Stimulated activated CD4-positive, alpha-beta T cell treated with anti-CD3 and anti-CD28 coated beads, Interleukin-4, amount 100 ng/mL, for 48 hours (primary cell): ENCODE results near the gene HDAC4.

ENCODE experiments used
- DNase-seq, 2 donors: peaks; one replicate each; pipeline ENCODE4 v3.0.0-alpha.2; 2020; ENCODE audit warnings: low read depth in 2 of 2

Gene HDAC4

DNA sequence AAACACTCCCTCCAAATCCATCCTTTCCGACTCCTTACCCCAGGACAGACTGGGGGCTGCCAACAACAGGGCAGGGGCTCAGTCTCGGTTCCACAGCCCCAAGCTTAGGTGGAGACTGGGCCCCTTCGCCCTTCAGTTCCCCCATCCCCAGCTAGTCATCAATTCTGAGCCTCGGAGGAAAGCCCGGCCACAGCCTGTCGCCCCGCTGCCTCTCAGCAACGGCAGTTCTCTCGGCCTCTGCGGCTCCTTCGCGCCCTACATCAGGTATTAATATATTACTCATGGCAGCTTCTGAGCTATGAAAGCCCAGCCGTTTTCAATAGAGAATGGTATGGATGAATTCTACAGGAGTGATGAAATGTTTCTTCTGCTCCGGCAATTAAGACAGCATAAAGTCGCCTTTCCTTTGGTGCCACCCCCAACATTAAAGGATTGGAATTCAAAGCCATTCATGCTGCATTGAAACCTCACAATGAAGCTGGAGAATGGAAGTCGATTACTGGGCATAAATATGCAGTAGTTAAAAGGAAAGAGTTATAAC is 2.8 kb downstream of the HDAC4 start:
- no peak for DNase-seq

GRCh38 chr2:239396881-239397681 is 3.7 kb downstream of the HDAC4 start:
- DNase-seq, result no peak

DNA sequence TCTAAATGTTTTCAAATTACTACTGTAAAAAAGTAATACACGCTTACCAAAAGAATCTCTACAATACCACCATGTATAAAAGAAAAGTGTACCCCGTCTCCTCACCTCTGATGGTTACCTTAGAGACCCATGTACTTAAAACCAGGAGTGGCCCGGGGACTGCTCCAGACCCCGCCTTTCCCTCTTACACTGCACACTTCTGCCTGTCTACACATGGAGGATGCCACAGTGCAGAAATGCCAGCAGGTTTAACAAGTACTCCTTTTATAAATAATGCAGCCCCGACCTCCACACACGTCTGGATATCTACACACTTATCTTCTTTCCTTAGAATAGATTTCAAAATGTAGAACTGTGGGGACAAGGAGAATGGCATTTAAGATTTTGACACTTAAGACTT is 5.3 kb downstream of the HDAC4 start:
- DNase-seq, result no peak

DNA sequence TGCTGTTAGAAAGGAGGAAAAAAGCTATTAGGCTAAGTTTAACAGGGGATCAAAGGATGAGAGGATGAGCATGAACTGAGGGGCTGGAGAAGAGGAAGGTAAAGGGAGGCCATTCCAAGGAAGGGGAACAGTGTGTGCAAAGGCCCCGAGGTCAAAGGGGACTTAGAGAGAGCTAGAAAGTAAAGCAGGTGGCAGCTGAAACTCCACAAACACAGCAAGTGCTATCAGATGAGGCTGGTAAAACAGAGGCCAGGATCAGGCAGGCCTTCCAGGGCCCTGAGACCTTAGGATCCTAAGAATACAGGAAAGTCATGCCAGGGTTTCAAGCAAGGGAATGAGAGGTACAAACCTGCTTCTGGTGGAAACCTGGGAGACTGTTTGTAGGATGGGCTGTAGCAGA is 5.8 kb downstream of the HDAC4 start:
- no peak for DNase-seq

DNA sequence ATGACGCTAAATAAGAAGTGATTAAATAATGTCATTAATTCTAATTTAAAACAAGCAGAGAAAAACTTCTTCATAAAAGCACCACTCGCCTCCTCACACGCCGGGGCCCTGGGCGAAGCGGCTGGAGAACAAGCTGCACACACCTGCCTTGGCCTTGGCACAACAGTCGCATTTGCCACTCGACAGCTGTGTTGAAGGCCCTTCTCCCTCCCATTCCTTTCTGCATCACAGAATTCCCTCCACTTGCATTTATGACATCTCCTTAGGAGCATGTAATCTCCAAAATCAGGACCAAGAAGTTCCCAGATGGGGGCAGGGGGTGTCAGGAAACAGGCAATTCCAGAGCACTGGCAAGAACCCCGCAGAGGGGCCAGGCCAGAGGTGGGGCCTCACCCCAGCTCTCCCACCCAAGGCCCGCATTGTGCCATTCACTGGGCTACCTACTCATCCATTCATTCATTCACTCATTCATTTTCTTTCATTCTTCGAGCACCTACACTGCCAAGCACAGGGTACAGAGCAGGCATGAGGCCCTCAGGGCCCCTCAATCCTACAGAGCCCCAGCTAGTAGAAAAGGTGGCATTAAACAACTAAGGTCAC is 6.4 kb downstream of the HDAC4 start:
- DNase-seq, result no peak

DNA sequence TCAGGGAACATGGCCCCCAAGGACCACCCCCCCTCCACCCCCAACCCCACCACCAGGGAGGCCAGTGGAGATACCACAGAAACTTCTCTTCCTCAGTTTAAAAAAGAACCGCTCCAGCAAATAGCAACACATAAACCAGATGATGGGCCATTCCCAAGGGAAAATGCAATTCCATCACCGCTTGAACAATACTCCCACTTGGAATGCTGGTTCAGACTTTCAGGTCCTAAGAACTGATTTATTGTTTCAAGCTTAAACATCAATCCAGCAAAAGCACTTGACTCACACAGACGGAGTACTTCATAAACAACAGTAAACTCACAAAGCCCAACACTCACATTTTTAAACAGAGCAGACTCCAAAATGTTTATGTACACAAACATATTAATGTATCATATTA is 6.9 kb downstream of the HDAC4 start:
- DNase-seq, result no peak

- DNase-seq, result no peak
Observed at GRCh38 chr2:239393388-239393940, 7.4 kb downstream of the HDAC4 start.

- DNase-seq, result no peak
Observed at GRCh38 chr2:239392688-239393387, 8.0 kb downstream of the HDAC4 start.

- DNase-seq, result no peak
Observed at GRCh38 chr2:239392072-239392357, 8.8 kb downstream of the HDAC4 start.

GRCh38 chr2:239391286-239392071 is 9.3 kb downstream of the HDAC4 start:
- DNase-seq, result no peak

DNA sequence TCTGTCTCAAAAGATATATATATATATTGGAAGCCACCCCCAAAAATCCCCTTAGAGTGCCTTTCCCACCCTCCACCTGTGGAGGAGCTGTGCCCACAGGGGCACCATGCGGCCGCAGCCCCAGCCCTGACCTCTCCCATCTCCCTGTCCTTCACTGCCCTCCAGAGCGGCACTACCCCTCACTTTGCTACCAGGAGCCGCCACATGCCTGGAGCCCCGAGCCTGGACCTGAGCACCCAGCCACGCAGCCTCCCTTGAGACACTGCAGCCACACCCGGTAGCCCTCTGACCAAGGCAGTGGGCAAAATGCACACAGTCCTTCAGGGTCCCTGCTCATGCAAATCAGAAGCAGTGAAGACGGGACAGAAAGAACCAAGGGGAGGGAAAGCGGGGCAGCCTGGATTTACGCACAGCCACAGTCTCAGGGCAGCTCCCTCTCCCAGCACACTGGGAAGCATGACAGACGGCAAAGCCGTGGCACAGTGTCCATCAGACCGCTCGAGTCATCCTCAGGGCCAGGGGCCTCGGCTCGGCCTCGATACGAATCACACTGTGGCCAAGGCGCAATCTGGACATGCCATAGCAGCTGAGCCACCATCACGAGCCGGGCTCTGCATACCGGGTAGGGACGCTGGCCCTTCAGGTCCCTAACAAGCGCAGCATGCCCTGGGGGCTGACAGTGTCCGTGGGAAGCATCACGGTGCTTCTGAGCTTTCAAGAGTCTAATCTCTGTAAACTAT is 10.1 kb downstream of the HDAC4 start:
- no peak for DNase-seq

DNA sequence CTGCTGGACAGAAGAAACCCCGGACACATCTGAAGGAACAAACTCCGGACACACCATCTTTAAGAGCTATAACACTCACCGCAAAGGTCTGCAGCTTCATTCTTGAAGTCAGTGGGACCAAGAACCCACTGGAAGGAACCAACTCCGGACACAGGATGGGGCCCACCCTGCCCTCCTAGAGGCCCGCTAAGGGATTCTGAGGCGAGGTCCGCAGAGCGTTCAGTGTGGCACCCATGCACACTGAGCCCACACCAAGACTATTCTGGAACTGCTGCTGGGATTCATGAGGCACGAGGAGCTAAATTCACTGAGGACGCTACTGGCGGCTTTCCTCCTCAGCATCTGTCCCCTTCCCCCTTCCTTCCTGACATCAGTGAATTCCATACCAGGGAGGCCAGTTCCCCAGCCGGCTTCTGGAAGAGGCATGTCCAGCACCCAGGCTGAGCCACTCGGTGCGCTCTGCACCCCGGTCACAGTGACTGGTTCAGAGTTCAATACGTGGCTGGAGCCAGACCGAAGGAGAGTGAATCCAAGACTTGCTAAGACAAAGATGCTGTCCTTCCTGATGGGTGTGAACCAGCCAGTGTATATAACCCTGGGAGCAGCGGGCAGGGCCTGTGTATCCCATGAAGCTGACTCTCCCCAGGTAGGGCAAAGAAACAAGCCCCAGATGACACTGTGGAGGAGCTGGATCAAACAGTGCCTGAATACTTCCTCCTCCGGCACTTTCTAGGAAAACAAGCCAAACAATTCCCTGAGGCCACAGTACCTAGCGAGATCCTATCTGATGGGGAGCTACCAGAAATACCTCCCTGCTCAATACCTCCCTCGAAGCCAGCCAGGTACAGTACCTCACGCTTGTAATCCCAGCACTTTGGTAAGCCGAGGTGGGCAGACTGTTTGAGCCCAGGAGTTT is 11.1 kb downstream of the HDAC4 start:
- DNase-seq, result no peak

DNA sequence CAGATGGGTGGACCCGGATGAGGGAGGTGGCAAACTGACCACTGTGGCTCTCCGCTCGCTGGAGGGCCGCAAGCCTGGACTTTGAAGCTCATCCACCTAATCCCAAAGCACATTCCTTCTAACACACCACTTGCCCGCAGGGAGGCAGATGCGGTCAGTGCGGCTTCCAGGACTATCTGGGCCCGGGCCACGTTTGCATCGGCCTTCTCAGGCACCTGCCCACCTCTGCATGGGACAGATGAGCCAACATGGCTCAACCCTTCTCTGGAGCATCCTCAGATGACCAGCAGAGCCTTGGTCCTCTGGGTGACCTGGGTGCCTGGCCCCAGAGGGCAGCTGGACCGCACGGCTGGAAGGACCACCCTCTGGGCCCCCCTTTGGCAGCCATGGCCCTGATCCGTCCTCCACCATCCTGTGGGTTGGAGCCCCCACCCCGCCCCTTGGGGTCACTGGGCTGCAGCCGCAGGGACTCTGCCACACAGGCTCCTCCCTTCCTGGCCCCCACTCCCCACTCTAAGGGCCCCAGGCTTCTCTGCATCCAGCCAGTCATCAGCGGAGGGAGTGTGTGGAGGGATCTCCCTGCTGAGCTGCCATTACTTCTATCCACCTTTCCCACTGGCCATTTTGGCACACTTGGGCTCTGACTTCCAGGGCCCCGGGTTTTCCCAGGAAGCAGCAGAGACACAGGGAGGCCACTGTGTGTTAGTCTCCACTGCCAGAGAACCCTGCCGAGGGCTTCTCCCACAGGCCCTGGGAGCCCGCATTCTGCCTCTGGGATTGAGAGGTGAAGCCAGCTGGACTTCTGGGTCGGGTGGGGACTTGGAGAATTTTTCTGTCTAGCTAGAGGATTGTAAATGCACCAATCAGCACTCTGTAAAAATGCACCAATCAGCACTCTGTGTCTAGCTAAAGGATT is 12.3 kb downstream of the HDAC4 start:
- no peak for DNase-seq

GRCh38 chr2:239387811-239388210 is 13.0 kb downstream of the HDAC4 start:
- no peak for DNase-seq

- no peak for DNase-seq
Observed at GRCh38 chr2:239386872-239387445, 13.9 kb downstream of the HDAC4 start.

DNA sequence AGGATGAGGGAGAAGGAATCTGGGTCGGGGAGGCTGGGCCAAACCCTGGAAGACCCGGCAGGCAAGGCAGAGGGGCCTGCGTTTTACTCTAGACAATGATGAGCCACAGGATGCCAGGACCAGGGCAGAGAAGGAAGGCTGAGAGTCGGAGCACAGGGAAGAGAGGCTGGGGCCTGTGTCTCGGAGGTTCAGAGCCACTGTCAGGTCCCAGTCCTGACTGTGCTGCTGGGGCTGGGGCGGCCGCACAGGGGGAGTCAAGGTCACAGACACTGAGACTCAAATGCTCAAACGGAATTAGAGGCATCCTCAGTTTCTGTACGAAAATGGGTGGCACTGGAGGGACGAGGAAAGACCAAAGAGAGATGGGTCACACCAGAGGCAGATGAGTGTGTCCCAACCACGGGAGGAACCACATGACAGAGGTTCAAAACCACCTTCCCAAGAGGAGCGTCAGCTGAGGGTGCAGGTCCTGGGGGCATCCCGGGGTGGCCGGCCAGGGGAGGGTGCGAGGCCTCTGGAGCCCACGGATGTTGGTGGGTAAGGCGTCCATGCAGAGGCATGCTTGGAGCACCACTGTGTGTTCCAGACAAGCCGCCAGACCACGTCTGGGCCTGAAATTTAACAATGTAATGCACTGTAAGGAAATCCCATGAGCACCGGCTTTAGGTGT is 14.7 kb downstream of the HDAC4 start:
- no peak for DNase-seq

GRCh38 chr2:239385096-239386000 is 15.5 kb downstream of the HDAC4 start:
- DNase-seq, result no peak
